ENCODE measurements around the gene SLC43A2.
"Not testable (repeated sequence)": the region's sequence is repeated elsewhere in the genome, so short reads cannot be mapped to it uniquely, and the experiment has no call there.

SLC43A2 gene

DNA sequence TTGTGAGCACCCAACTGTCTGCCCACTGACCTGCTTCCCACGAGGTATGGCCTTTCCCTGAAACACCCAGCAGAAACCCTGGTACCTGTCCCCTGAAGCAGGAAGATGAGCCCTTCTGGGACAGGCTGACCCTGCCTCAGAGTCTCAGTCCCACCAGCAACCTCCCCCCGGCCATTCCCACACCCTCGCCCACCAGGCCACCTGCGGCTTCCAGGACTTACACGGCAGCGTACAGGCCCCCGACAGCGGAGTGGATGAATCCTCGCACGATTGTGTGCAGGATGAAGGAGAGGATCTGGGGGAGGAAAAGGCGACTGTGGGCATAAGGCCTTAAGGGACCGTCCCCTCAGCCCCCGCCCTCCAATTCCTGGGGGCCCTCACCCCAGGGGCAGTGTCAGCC, 50.6 kb downstream of the SLC43A2 start:
- peak overlapping the region; percentile 98 for H3K27ac Mint-ChIP-seq
- no peak for DNase-seq
- no peak for ATAC-seq (replicated peaks)
- H3K27me3 Mint-ChIP-seq: no peaks in the 10 kb centered on the region
- no peaks in the 10 kb centered on the region for H3K9me3 Mint-ChIP-seq
- peaks cover 30 to 46% of the 10 kb centered on the region in 2 donors for H3K4me1 Mint-ChIP-seq
- H3K4me3 Mint-ChIP-seq: peak overlapping the region; percentile 48 to 68
- H3K36me3 Mint-ChIP-seq: peaks cover 39 to 40% of the 10 kb centered on the region in 2 donors

DNA sequence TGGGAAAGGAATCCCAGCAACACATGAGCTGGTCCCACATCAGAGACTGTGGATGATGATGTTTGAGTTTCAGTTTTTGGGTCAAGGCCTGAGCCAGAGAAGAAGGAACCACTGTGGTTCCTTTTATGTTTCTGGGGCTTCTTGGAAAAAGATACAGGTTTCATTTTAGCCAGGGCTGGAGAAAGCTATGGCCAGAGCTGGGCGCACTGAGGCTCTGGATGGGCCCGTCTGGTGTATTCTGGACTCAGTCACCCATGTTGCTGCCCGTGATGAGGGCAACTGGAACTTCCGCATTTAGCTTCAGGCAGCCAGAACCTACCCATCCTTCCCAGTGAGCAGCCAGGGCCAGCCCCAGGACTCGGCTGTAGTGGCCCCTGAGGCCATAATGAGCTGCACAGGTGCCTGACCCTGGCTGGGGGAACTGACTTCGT, 51.0 kb downstream of the SLC43A2 start:
- Mint-ChIP-seq H3K27ac (peak overlapping the region; percentile 98), H3K4me3 (peak overlapping the region; percentile 48 to 68), H3K27me3 (no peaks in the 10 kb centered on the region), H3K4me1 (peaks cover 29 to 44% of the 10 kb centered on the region in 2 donors), H3K36me3 (peaks cover 38% of the 10 kb centered on the region in 2 donors), H3K9me3 (no peaks in the 10 kb centered on the region)
- peak; percentile 50 to 56 for ATAC-seq (replicated peaks)
- DNase-seq: no peak

DNA sequence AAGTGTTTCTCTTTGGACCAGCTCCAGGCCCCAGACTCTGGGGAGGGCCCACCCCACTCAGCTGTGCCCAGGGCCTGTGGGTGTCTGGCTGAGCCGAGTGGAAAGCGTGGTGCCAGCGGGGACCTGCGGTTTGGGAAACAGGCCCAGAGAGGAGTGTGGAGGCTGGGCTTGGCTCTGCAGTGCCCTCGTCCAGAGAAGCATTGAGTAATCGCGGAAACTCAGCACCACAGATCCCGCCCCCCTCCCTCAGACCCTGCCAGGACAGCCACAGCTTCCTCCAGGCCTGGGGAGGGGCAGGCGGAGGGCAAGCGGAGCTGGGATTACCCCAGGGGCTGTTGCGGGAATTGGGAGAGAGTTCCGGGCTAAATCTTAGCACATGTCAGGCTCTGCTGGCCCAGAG, 51.5 kb downstream of the SLC43A2 start:
- Mint-ChIP-seq H3K27ac (peak overlapping the region; percentile 98), H3K4me3 (peak overlapping the region; percentile 48 to 68), H3K36me3 (peaks cover 33 to 35% of the 10 kb centered on the region in 2 donors), H3K4me1 (peaks cover 29 to 44% of the 10 kb centered on the region in 2 donors), H3K27me3 (no peaks in the 10 kb centered on the region), H3K9me3 (no peaks in the 10 kb centered on the region)
- ATAC-seq (replicated peaks) (peak; percentile 59), DNase-seq (no peak)

DNA sequence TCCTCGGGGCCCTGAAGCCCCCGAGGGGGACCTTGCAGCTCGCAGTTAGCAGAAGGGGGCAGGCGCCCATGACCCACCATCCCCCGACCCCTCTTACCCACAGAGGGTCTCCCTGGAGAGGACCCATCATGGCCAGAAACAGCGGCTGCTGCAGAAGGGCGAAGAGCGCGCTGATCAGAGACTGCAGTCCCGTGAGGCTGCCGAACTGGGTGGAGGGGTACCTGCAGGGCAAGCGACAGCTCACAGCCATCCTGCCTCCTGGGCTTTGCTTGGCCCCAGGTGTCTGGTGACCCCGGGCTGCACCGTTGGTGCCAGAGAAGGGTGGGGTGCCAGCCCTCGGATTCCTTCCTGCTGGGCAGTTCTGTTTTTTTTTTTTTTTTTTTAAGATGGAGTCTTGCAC, 52.1 kb downstream of the SLC43A2 start:
- Mint-ChIP-seq H3K4me1 (peaks cover 29 to 44% of the 10 kb centered on the region in 2 donors), H3K27ac (peak overlapping the region; percentile 88), H3K36me3 (peaks cover 29 to 32% of the 10 kb centered on the region in 2 donors), H3K9me3 (no peaks in the 10 kb centered on the region), H3K27me3 (no peaks in the 10 kb centered on the region), H3K4me3 (peak overlapping the region in 1 of 2 donors; percentile 43)
- no peak for DNase-seq
- ATAC-seq (replicated peaks): no peak

DNA sequence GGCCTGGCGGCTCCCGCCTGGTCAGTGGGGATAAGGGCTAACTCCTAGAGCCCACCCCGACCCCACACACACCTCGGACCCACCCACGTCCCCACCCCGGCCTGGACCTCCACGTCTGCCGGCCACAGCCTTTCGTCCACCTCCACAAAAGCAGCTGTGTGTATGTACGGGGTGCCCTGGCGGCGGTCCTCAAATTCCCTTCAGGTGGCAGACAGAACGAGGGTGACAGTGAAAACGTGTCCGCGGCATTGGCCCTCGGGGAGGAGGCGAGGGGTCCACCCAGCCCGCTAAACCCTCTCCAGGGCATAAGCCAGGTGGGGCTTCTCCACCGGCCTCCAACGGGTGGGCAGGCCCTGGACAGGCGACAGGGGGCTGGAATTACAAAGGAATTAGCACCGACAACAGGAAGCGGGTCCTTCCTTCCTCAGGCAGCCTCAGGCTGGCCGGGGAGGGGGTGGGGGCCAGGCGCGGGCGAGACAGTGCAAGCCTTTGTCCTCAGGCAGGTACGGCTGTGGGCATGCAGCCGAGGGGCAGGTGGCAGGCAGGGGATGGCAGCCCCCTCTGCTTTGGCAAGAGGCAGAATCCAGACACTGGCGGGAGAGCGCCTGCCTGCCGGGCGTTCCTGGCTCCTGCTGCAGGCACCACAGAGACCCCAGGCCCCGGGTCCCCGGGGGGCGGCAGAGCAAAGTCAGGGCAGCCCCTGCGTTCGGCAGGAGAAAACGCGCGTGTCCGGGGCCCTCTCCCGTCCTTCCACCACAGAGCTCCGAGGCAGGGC, 53.8 kb downstream of the SLC43A2 start:
- Mint-ChIP-seq H3K27me3 (no peaks in the 10 kb centered on the region), H3K9me3 (no peaks in the 10 kb centered on the region), H3K27ac (peak overlapping the region; percentile 82), H3K36me3 (peaks cover 16 to 28% of the 10 kb centered on the region in 2 donors), H3K4me3 (peak overlapping the region in 1 of 2 donors; percentile 13), H3K4me1 (peaks cover 28 to 49% of the 10 kb centered on the region in 2 donors)
- ATAC-seq (replicated peaks) (peak in 1 of 2 donors; percentile 3), DNase-seq (no peak)

DNA sequence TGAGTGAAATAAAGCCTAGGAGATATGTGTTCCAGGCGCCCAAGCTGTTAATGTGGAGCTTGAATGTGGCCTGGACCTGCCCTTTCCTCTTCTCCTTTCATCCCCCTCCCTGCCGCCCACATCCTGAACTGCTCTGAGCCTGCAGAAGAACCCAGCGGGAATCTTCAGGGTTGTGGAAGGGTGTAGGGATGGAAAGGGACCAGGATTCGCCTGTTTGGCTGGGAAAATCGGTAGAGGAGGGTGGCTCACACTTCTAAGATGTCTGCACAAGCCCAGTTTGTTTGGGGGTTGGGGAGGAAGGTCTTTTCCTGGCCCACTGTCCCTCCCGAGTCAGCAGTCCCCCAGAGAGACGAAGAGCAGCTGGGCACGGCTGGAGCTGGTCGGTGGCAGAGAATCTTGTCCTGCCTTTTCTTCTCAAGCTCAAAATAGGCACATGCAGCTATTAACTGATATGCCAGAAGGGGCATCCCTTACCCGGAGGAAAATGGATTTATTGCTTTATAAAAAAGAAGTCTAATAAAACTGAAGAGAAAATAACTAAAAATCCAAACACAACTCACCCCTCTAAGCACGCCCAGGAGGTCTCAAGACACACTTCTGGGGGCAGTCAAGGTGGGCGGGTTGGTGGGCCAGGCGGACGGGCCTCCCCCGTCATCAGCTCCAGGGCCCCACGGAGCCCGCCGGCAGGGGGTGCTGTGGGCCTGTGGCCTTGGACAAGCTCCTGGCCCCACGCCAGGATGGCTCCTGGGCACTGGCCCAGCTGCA, 54.5 kb downstream of the SLC43A2 start:
- Mint-ChIP-seq H3K9me3 (no peaks in the 10 kb centered on the region), H3K4me3 (no peak overlapping the region), H3K27me3 (no peaks in the 10 kb centered on the region), H3K36me3 (peaks cover 16 to 26% of the 10 kb centered on the region in 2 donors), H3K4me1 (peaks cover 31 to 54% of the 10 kb centered on the region in 2 donors), H3K27ac (peak overlapping the region; percentile 9)
- DNase-seq (peak; percentile 75), ATAC-seq (replicated peaks) (peak; percentile 68 to 72)

DNA sequence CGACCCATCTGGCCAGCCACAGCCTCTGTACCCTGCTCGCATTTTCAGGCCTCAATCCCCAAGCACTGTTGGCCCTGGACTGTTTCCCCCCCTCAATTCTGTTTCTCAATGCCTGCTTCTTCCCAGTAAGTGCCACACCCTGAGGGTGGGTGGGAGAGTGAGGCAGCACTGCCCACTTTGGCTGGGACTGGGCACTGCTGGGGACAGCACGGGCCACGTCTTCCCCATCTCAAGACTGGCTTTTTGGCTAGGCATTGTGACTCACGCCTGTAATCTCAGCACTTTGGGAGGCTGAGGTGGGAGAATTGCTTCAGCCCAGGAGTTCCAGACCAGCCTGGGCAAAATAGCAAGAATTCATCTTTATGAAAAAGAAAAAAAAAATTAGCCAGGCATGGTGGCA, 56.0 kb downstream of the SLC43A2 start:
- not testable (repeated sequence) for ATAC-seq (replicated peaks)
- H3K36me3 Mint-ChIP-seq: peaks cover 16 to 20% of the 10 kb centered on the region in 2 donors

DNA sequence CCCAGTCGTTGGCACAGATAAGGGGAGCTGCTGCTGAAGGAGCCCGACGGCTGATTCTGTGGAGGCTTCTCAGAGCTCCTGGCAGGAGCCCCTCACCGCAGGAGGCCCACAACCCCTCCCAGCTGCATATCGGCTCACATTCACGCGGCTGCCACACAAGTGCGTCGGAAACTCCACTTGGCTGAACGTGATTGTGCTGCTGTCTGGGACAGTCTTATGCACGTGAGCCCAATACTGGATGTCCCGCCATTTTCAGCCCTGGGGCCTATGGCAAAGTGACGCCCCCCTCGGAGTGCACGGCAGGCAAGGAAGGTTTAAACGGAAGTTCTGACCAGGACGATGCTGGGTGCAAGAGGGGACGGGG, 57.3 kb downstream of the SLC43A2 start:
- peaks cover 8 to 13% of the 10 kb centered on the region in 2 donors for H3K36me3 Mint-ChIP-seq
- ATAC-seq (replicated peaks) (no peak), DNase-seq (no peak)
- no peak overlapping the region for H3K27ac Mint-ChIP-seq
- H3K4me3 Mint-ChIP-seq: no peak overlapping the region
- peaks cover 26 to 56% of the 10 kb centered on the region in 2 donors for H3K4me1 Mint-ChIP-seq
- no peaks in the 10 kb centered on the region for H3K9me3 Mint-ChIP-seq
- H3K27me3 Mint-ChIP-seq: no peaks in the 10 kb centered on the region

More for the DNA sequence above, 56.0 kb downstream of the SLC43A2 start:
- H3K4me1 Mint-ChIP-seq: peaks cover 30 to 58% of the 10 kb centered on the region in 2 donors
- peak overlapping the region; percentile 42 for H3K27ac Mint-ChIP-seq
- not testable (repeated sequence) for DNase-seq, H3K4me3 Mint-ChIP-seq, H3K9me3 Mint-ChIP-seq, H3K27me3 Mint-ChIP-seq

DNA sequence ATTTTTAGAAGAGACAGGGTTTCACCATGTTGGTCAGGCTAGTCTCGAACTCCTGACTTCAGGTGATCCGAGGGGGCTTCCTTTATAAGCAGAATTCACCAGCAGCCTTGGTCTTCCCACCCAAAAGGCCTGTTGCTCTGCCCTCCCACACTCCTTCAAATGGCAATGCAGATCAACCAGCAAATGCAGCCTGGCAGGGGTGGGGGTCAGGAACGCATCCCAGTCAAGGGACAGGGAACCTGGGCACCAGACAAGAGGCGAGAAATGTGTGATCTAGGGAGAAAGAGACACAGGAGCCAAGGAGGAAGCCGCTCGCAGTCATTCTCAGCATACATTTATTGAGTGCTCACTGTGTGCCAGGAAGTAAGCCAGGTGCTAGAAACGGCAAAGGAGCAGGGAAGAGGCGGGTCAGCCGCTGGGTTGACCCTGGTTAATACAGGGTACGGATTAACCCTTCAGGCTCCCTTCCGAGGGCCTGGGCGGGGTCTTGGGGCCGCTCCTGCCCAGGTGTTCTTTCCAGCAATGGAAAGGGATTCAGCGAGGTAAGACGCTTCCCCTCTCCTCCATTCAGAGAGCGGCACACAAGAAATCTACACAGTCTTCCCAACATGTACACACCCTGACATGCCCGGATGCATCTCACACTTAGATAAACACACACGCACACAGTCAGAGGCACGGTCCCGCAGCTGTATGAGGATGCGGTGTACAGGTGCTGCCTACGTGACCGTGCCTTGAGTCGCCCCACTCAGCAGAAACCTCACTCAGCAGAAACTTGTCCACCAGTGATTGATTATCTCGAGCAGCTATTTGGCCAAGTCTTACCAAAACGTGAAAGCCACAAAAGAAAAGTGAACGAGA, 59.5 kb downstream of the SLC43A2 start:
- ATAC-seq (replicated peaks) (no peak), DNase-seq (no peak)
- no peaks in the 10 kb centered on the region for H3K9me3 Mint-ChIP-seq
- H3K27me3 Mint-ChIP-seq: no peaks in the 10 kb centered on the region
- H3K36me3 Mint-ChIP-seq: peaks cover 0 to 3% of the 10 kb centered on the region in 2 donors
- H3K4me1 Mint-ChIP-seq: peaks cover 24 to 48% of the 10 kb centered on the region in 2 donors
- H3K4me3 Mint-ChIP-seq: no peak overlapping the region
- H3K27ac Mint-ChIP-seq: peak overlapping the region; percentile 82

DNA sequence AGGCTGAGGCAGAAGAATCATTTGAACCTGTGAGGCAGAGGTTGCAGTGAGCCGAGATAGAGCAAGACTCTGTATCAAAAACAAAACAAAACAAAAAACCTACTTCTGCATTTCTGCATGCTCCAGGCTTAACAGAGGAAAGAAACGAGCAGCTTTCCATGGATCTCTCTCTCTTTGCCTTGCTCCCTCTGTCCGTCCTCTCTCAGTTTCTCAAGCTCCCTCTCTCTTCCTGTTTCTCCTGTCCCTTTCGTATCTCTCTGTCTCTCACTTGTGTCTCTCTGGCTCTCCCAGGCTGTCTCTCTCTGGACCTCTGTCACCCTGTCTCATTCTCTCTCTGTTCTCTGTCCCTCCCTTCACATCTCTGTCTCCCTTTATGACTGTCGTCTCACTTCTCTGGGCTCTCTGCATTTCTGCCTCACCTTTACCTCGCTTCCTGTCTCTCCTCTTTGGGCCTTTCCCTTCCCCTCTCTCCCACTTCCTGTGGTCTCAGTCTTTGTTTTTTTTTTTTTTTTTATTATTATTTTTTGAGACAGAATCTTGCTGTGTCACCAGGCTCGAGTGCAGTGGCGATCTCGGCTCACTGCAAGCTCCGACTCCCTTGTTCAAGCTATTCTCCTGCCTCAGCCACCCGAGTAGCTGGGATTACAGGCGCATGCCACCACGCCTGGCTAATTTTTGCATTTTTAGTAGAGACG, 62.0 kb downstream of the SLC43A2 start:
- no peaks in the 10 kb centered on the region for H3K9me3 Mint-ChIP-seq
- no peaks in the 10 kb centered on the region for H3K27me3 Mint-ChIP-seq
- peak; percentile 81 to 82 for ATAC-seq (replicated peaks)
- H3K27ac Mint-ChIP-seq: peak overlapping the region; percentile 86
- DNase-seq: peak; percentile 67
- H3K4me3 Mint-ChIP-seq: peak overlapping the region; percentile 60 to 71
- peaks cover 28 to 60% of the 10 kb centered on the region in 2 donors for H3K4me1 Mint-ChIP-seq
- peaks cover under 1 to 2% of the 10 kb centered on the region in 2 donors for H3K36me3 Mint-ChIP-seq

DNA sequence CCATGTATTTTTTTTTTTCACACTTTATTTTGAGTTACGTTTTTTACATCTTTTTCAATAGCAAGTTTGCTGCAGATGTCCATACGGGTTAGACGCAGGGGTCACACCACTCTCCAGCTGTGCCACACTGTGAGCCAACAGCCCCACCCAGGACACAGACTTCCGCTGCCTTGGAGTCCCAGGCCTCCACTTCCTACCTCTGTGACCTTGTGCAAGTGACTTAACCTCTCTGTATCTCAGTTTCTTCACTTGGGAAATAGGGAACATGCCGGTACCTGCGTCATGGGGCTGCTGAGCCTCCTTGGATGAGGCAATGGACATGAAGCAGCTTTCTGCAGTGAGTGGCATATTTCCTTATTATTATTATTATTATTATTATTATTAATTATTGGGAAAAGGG, 62.8 kb downstream of the SLC43A2 start:
- no peak for DNase-seq
- H3K4me1 Mint-ChIP-seq: peaks cover 36 to 65% of the 10 kb centered on the region in 2 donors
- H3K27me3 Mint-ChIP-seq: no peaks in the 10 kb centered on the region
- no peak overlapping the region for H3K27ac Mint-ChIP-seq
- H3K9me3 Mint-ChIP-seq: no peaks in the 10 kb centered on the region
- no peak for ATAC-seq (replicated peaks)
- peak overlapping the region in 1 of 2 donors; percentile 39 for H3K4me3 Mint-ChIP-seq
- H3K36me3 Mint-ChIP-seq: peaks cover 4 to 9% of the 10 kb centered on the region in 2 donors

DNA sequence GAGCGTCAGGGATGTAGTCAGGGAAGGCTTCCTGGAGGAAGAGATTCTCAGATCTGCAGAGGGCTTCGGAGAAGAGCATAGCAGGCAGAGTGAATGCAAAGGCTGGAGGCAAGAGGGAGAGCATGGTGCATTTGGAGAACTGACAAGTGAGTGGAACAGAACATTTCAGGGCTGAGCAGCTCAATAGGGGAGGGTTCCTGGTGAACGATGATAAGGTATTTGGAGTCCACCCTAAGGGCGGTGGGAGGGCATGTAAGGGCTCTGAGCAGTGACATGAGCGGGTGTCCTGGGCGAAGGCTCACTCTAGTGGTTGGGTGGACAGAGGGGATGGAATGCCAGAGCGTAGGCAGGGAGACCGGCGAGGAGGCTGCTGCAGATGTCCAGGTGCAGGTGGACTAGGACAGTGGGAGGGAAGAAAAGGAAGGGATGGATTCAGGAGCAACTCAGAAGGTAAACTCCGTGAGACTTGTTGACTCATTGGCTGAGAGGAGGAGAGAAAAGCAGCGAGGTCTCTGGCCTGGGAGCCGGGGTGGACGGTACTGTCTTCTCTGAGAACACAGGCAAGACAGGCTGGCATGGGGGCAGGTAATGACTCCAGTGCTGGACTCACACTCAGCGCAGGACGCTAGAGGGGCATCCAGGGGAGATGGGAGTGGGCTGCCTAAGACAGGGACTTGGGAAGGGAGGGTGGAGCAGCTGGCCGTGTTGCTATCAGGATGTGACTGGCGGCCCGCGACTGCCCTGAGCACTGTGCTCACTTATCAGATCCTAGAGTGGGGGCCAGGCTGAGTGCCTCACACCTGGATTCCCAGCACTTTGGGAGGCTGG, 64.6 kb downstream of the SLC43A2 start:
- Mint-ChIP-seq H3K9me3 (no peaks in the 10 kb centered on the region), H3K27me3 (no peaks in the 10 kb centered on the region), H3K36me3 (peaks cover 10 to 19% of the 10 kb centered on the region in 2 donors), H3K4me1 (peaks cover 43 to 76% of the 10 kb centered on the region in 2 donors), H3K4me3 (peak overlapping the region; percentile 59 to 95), H3K27ac (peak overlapping the region; percentile 66)
- DNase-seq (no peak), ATAC-seq (replicated peaks) (no peak)

DNA sequence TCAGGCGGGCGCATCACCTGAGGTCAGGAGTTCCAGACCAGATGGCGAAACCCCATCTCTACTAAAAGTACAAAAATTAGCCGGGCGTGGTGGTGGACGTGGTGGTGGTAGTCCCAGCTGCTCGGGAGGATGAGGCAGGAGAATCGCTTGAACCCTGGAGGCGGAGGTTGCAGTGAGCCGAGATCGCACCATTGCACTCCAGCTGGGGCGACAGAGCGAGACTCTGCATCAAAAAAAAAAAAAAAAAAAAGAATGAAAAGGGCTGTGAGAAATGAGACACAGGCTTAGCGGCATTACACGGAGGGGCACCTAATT, 65.2 kb downstream of the SLC43A2 start:
- Mint-ChIP-seq H3K4me3 (peak overlapping the region; percentile 59 to 95), H3K4me1 (peaks cover 43 to 79% of the 10 kb centered on the region in 2 donors), H3K27ac (peak overlapping the region; percentile 66), H3K36me3 (peaks cover 10 to 19% of the 10 kb centered on the region in 2 donors)
- H3K9me3 Mint-ChIP-seq; H3K27me3 Mint-ChIP-seq; ATAC-seq (replicated peaks); DNase-seq: not testable (repeated sequence)

Measured in stimulated activated naive B cell treated with anti-CD40 and anti-IgM and Interleukin-4, amounts not matched to agents 10 μg/mL and 1 μg/mL and 100 μg/mL, for 72 hours (primary cell).